ENCODE data around the gene TMTC2.

GRCh38 chr12:83106873-83107272 lies 420.2 kb downstream of the TMTC2 start:
- TF ChIP-seq, protein P1, sequence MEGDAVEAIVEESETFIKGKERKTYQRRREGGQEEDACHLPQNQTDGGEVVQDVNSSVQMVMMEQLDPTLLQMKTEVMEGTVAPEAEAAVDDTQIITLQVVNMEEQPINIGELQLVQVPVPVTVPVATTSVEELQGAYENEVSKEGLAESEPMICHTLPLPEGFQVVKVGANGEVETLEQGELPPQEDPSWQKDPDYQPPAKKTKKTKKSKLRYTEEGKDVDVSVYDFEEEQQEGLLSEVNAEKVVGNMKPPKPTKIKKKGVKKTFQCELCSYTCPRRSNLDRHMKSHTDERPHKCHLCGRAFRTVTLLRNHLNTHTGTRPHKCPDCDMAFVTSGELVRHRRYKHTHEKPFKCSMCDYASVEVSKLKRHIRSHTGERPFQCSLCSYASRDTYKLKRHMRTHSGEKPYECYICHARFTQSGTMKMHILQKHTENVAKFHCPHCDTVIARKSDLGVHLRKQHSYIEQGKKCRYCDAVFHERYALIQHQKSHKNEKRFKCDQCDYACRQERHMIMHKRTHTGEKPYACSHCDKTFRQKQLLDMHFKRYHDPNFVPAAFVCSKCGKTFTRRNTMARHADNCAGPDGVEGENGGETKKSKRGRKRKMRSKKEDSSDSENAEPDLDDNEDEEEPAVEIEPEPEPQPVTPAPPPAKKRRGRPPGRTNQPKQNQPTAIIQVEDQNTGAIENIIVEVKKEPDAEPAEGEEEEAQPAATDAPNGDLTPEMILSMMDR (IDR thresholded peaks at IDR 0.05) = no peak
- no peak for TF ChIP-seq EZH2 (IDR thresholded peaks at IDR 0.05; ENCODE audit: borderline replicate concordance, insufficient read depth, low read depth, low read length, poor library complexity, severe bottlenecking)

All from B cell (primary cell).